GM04504 (cell line): Measurements from ENCODE around the gene PYDC1.
"Not testable (repeated sequence)": the region's sequence is repeated elsewhere in the genome, so short reads cannot be mapped to it uniquely, and the experiment has no call there.

ENCODE experiments used
- DNase-seq: peaks from one replicate; pipeline ENCODE4 v3.0.0-alpha.2; 2012; ENCODE audit warnings: low read depth

The PYDC1 gene

GRCh38 chr16:31216422-31217135, at the start of gene PYDC1:
Gene PYDC1 (minus strand): TSS chr16:31217135. CDS start chr16:31217028, 107 bp downstream.
- no peak for DNase-seq

- no peak for DNase-seq
These were observed 48.7 kb upstream of the PYDC1 start for GRCh38 chr16:31265329-31266245.

GRCh38 chr16:31262084-31262483, 45.1 kb upstream of the PYDC1 start:
- no peak for DNase-seq

GRCh38 chr16:31260136-31260931, 43.4 kb upstream of the PYDC1 start:
- DNase-seq, result no peak

GRCh38 chr16:31258366-31258765, 41.4 kb upstream of the PYDC1 start:
- no peak for DNase-seq

- DNase-seq, result no peak
These were observed 39.5 kb upstream of the PYDC1 start for GRCh38 chr16:31256466-31256865.

- no peak for DNase-seq
These were observed 36.7 kb upstream of the PYDC1 start for GRCh38 chr16:31253642-31254045.

GRCh38 chr16:31251435-31251834, 34.5 kb upstream of the PYDC1 start:
- no peak for DNase-seq

GRCh38 chr16:31250782-31251384, 33.9 kb upstream of the PYDC1 start:
- DNase-seq, result no peak

GRCh38 chr16:31248344-31248743, 31.4 kb upstream of the PYDC1 start:
- no peak for DNase-seq

- no peak for DNase-seq
These were observed 29.4 kb upstream of the PYDC1 start for GRCh38 chr16:31246296-31246695.

- DNase-seq, result not testable (repeated sequence)
These were observed 28.7 kb upstream of the PYDC1 start for GRCh38 chr16:31245598-31245997.

- DNase-seq, result no peak
These were observed 27.1 kb upstream of the PYDC1 start for GRCh38 chr16:31243734-31244670.

GRCh38 chr16:31242206-31242605, 25.3 kb upstream of the PYDC1 start:
- DNase-seq, result no peak

- no peak for DNase-seq
These were observed 21.1 kb upstream of the PYDC1 start for GRCh38 chr16:31238041-31238440.

- DNase-seq, result no peak
These were observed 12.6 kb upstream of the PYDC1 start for GRCh38 chr16:31229501-31229900.

- no peak for DNase-seq
These were observed 11.3 kb upstream of the PYDC1 start for GRCh38 chr16:31228206-31228605.

GRCh38 chr16:31225193-31225592, 8.3 kb upstream of the PYDC1 start:
- no peak for DNase-seq

GRCh38 chr16:31224092-31224955, 7.4 kb upstream of the PYDC1 start:
- no peak for DNase-seq

- no peak for DNase-seq
These were observed 6.1 kb upstream of the PYDC1 start for GRCh38 chr16:31223044-31223443.
